VCaP (cell line): ENCODE measurements around the gene SFN.
"Not testable (repeated sequence)": the region's sequence is repeated elsewhere in the genome, so short reads cannot be mapped to it uniquely, and the experiment has no call there.

Source experiments
- H3K27ac ChIP-seq: fragments of 450-650 bp; 2 replicates; pipeline ENCODE4 v1.5.1; 2017
- TF ChIP-seq, protein P1 (sequence below): fragments of 450-650 bp; conservative IDR thresholded peaks from 2 replicates; pipeline ENCODE4 v1.5.1; 2017; ENCODE audit warnings: mild to moderate bottlenecking, moderate library complexity

Gene SFN

DNA sequence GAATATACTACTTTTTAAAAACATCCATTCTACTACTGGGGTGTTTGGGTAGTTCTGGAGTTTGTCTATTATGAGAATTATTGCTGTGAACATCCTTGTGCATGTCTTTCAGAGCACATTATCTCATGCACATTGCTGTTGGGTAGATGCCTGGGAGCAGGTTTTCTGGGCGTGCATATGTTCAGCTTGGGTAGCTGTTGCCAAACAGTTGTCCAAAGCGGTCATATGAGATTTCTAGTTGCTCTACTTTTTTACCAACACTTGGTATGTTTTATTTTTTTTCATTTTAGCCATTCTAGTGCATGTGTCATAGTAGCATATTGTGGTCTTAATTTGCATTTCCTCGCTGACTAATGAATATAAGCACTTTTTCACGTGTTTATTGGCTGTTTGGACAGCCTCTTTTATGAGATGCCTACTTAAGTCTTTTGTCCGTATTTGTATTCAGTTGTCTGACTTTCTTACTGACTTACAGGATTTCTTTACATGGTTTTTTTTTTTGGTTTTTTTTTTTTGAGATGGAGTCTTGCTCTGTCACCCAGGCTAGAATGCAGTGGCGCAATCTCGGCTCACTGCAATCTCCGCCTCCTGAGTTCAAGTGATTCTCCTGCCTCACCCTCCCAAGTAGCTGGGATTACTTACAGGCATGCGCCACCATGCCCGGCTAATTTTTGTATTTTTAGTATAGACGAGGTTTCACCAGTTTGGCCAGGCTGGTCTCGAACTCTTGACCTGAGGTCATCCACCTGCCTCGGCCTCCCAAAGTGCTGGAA is 18.3 kb upstream of the SFN start:
- TF ChIP-seq, protein P1, sequence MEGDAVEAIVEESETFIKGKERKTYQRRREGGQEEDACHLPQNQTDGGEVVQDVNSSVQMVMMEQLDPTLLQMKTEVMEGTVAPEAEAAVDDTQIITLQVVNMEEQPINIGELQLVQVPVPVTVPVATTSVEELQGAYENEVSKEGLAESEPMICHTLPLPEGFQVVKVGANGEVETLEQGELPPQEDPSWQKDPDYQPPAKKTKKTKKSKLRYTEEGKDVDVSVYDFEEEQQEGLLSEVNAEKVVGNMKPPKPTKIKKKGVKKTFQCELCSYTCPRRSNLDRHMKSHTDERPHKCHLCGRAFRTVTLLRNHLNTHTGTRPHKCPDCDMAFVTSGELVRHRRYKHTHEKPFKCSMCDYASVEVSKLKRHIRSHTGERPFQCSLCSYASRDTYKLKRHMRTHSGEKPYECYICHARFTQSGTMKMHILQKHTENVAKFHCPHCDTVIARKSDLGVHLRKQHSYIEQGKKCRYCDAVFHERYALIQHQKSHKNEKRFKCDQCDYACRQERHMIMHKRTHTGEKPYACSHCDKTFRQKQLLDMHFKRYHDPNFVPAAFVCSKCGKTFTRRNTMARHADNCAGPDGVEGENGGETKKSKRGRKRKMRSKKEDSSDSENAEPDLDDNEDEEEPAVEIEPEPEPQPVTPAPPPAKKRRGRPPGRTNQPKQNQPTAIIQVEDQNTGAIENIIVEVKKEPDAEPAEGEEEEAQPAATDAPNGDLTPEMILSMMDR: no peak
- no peak overlapping the region for H3K27ac ChIP-seq

DNA sequence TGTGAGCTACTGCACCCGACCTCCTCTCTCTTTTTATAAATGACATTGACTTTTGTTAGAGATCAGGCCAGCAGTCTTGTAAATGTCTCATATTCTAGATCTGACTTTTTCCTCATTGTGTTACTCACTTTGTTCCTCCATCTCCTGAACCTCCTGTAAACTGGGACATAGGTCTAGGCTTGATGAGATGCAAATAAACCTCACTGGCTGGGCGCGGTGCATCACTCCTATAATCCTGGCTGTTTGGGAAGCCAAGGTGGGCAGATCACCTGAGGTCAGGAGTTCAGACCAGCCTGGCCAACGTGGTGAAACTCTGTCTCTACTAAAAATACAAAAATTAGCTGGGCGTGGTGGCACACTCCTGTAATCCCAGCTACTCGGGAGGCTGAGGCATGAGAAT is 15.1 kb upstream of the SFN start:
- not testable (repeated sequence) for H3K27ac ChIP-seq

DNA sequence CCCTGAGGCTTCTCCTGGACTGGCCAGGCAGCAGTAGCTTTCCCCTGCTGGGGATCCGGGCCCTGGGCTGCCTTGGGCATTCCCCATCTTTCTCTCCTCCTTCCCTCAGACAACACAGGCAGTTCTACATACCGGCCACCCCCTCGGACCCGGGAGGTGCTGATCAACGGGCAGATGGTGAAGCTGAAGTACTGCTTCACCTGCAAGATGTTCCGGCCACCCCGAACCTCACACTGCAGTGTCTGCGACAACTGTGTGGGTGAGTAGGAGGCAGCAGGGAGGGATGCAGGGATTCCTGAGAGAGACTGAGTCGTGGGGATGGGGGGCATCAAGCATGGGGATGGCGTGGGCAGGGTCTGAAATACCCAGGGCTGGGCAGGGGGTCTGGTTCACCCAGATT is 14.4 kb upstream of the SFN start:
- TF ChIP-seq, protein P1: no peak
- no peak overlapping the region for H3K27ac ChIP-seq

DNA sequence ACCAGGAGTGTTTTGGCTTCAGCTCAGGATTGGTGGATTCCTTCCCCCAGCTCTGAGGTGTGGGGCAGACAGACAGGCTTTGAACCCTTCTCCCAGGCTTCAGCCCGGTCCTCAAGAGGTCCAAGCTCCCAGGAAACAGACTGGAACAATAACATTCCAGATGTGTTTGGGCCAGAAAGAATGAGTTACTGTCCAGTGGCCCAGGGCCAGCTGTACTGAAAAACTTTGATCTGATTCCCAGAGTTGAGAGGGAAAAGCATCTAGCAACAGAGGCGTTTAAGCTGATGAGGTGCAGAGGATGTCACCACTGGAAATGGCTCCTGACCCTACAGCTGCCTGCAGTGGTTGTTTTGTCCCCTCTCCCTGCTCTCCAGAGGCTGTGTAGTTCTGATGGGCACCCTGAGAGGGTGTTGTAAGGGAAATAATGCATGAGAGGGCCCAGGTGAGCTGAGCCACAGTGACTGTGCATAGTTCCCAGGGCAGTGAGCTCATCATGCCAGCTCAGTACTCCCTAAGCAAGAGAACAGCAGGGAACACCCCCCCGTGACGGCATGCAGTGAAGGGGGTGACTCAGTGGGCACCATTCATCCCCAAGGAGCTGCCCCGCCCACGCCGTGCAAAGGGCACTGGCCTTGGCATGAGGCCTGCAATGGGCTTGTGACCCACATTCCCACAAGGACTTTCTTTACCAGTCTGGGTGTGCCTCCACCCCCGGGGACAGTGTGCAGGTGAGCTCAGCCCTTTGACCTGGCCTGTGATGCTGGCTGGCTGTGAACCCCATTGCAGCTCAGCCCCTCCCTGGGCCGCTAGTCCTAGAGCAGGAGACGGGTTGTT is 13.8 kb upstream of the SFN start:
- no peak overlapping the region for H3K27ac ChIP-seq

DNA sequence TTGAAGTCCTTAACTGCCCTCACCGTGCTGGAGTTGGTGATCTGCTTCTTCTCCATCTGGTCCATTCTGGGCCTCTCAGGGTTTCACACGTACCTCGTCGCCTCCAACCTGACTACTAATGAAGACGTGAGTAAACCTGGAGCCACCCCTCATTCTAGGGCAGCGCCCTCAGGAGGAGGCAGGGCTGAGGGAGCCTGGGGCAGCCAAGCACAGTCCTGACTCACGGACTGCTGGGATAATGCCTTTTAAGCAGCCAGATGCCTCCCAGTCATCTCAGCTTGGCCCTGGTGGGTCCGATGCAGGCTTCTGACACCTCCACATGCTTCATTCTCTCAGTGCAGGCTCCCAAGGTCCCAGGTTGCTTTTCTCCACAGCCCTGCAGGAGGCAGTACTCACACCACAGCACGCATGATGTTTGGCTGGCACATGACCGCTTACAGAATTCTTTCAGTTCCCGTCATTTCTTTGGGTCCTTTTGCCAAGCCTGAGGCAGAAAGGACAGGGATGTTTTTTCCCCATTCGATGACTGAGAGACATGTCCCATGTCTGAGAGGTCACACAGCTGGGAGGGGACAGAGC is 11.8 kb upstream of the SFN start:
- TF ChIP-seq, protein P1: no peak
- no peak overlapping the region for H3K27ac ChIP-seq

More for the DNA sequence above, 13.8 kb upstream of the SFN start:
- TF ChIP-seq, protein P1: no peak

DNA sequence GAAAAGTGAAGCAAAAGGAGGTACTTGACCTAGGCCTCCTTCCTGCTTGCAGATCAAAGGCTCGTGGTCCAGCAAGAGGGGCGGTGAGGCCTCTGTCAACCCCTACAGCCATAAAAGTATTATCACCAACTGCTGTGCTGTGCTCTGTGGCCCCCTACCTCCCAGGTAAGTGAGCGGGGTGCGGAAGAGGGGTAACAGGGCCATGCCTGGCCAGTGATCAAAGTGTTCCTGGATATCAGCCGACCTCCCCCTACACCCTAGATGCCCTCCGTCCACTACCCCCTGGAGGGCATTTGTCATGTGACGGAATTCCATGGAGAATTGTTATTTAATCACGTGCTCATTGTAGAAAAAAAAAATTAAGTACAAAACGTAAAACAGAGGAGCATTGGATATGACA is 10.2 kb upstream of the SFN start:
- TF ChIP-seq, protein P1: no peak
- H3K27ac ChIP-seq: no peak overlapping the region

DNA sequence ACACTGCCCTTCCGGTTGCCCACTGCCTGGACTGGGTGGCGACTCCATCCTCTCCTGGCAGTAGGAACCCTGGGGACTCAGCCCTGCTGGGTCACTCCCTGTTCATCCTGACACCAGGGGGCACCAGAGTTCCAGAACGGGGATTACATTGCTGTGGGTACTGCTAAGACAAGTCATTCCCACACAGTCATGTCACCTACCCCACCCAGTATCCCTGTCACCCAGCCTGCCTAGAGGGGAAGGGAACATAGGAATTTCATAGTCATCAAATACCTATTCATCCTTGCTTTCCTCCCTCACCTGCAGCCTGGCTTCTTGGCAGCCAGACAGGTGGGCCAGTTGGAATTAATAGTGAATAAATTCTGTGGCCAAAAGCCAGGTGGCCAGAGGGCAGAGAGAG is 9.8 kb upstream of the SFN start:
- TF ChIP-seq, protein P1: peak; percentile 90
- no peak overlapping the region for H3K27ac ChIP-seq
